SKM-1 treated with dmso at 0.1 percent for 144 hours (cell line): ENCODE data around the gene DPP10.

Source experiments
- DNase-seq: peaks from one replicate; lab custom pipeline; 2025; ENCODE audit not compliant: unreplicated experiment; lab: John Stamatoyannopoulos, UW

The DPP10 gene

GRCh38 chr2:115115135-115115534, 672.7 kb downstream of the DPP10 start:
- DNase-seq, result no peak

DNA sequence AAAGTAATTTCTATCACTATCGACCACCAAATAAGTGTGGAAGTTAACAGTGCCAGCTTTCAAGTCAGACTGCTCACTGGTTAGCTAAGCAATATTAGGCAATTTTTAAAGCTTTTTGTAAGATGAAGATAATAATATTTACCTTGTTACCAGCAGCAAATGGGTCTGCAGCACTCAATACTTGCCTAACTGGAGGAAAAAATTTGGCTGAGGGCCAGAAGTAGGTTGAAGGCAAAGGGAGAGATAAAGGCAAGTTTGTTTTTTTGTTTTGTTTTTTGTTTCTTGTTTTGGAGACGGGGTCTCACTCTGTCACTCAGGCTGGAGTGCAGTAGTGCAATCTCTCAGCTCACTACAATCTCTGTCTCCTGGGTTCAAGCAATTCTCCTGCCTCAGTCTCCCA, 675.9 kb downstream of the DPP10 start:
- DNase-seq, result no peak

- DNase-seq, result no peak
Measured at GRCh38 chr2:115119086-115119485, 676.6 kb downstream of the DPP10 start.

GRCh38 chr2:115122701-115123100, 680.3 kb downstream of the DPP10 start:
- DNase-seq, result no peak

GRCh38 chr2:115124817-115125216, 682.4 kb downstream of the DPP10 start:
- no peak for DNase-seq

DNA sequence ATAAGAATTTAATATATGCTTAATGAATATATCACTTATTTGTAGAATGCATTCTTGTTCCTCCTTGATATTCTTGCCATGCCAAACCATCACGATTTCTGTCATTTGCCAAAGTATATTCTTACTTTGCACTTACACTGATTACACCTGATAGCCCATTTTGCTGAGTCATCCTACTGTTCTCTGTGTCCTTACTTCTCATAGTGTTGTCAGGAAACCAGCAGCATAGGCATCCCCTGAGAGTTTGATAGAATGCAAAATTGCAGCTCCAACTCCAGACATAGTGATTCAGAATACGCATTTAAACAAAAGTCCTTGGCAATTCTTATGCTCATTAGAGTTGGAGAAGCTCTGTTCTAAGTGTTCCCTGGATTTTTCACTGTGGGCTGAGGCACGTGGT, 687.1 kb downstream of the DPP10 start:
- DNase-seq, result no peak

GRCh38 chr2:115160531-115161080, 718.2 kb downstream of the DPP10 start:
- DNase-seq, result peak; percentile 27

DNA sequence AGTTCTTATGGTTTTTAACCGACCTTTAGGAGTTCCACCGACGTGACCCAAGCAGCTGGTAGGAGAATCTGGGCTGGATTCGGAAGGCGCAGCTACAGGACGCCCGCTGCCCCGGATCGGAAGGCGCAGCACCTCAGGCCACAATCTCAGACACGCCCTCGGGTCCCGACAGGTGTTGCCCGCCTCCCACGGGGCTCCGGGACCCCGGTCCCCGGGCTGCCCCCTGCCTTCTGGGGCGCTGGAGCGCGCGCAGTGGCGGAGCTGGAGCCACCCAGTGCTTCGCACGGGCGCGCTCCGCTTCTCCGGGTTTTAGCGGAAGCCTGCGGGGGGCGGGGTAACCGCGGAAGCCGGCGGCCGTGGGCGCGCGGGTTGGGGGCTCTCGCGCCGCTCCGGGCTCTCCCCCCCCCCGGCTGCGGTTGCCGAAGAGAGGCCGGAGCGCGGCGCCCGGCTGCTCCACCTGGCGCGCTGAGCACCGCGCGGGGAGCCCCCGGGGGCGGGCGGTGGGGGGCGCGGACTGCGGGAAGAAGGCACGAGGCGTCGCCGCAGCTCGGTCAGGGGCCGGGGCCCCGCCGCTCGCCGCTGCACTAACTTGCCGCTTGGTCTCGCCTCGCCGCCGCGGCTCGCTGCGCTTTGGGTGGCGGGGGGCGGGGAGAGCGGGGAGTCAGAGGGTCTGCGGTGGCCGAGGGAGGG, 718.8 kb downstream of the DPP10 start:
- DNase-seq, result peak; percentile 69

- peak; percentile 32 for DNase-seq
Measured at GRCh38 chr2:115161771-115162493, 719.5 kb downstream of the DPP10 start.

DNA sequence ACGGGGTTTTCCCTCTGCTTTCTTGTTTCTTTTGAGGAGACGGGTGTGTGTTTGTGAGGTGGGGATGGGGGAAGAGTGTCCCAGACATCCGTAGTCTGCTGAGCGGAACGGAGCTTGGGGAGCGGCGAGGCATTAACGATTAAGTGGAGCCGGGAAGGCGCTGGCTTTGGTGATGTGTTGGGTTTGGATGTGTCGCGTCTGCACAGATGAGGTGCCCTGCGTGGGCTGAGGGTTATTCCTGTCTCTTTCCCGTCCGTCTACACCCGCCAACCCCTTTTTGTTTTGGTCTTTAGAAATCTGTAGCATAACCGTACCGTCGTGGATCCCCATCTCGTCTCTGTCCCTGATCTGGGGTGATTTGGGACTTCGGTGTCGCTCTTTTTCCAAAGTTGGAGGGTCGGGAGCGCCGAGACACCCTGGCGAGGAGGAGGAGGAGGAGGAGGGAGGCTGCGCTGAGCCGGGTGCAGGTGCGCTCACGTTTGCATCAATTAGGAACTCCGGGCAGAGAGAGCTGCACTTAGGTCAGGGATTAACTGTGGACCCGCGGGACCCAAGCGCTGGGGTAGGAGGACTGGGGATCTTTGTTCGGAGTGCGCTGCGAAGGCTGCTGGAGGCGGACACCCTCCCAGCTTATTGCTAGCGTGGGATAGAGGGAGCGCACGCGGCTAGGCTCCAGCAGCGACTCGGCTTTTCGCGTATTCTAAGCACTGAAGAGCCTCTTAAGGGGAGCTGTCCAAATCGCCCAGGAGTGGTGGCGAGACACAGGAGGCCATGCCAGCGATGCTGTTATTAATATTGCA, 720.3 kb downstream of the DPP10 start:
- DNase-seq, result no peak

DNA sequence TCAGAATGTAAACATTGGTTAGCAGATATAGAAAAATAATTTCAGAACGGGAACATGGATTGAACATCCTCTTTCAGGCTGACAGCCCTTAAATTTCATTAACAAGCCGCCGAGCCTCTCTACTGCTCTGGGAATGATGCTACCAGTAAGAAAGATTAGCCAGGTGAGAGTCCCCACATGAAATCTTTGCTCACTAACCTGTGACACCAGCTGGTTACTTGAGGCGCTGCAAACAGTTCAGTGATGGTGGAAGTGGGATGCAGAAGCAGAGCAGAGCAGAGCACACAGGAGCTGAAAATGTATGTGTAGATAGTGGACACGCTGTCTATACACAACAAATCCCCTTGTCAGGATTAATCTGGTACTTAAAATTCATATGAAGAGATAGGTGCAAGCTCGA, 721.1 kb downstream of the DPP10 start:
- no peak for DNase-seq

GRCh38 chr2:115165529-115166109, 723.2 kb downstream of the DPP10 start:
- peak; percentile 62 for DNase-seq

DNA sequence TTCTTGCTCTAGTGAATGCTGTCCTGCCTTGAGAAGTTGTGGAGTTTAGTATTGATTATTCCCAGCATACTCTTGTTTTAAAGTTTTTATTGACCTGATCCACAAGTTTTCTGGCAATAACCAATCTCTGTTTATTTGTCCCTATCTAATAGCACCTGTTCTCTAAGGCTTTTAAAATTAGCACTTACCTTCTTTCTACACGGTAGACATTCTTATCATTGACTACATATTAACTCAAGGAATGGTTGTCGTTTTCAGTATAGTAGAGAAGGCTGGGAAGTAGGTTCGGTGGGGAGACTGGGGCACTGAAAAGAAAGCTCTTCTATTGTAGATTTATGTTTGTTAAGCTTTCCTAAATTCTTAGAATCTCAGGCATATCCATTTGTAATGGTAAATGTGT, 726.0 kb downstream of the DPP10 start:
- no peak for DNase-seq

- no peak for DNase-seq
Measured at GRCh38 chr2:115169814-115170213, 727.4 kb downstream of the DPP10 start.

- no peak for DNase-seq
Measured at GRCh38 chr2:115171751-115172150, 729.3 kb downstream of the DPP10 start.

DNA sequence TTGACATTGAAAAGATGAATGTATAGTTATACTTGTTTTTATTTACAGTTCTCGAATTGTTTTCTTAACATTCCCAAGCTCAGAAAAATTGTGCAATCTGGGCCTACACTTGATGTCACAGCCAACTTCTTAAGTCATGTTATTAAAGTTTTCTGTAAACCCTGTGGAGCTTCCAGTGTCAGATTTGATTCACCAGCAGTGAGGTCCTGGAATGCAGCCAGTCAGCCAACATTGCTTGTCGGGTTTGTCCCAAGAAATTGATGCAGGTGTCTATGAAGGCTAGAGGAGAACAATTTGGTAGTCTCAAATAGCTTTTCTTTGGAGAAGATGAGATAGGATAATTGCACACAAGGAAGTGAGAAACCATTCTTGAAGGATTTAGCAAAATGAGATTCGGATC, 732.2 kb downstream of the DPP10 start:
- DNase-seq, result no peak

DNA sequence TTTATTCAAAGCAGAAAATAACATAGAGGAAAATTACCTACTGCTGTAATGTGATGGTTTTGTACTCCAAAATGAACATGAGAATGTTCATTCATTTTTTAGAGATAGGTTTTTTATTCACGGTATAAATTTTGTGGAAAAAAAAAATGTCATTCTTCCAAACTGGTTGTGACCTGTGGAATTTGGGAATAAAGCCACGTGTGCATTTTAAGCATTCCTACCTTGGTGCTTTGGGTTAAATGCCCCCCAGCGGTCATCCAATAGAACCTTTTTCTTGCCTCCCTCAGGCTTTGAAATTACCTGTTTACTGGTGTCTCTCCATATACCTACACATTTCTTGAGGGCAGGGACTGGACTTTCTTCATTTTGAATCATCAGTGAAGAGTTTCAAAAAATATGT, 740.7 kb downstream of the DPP10 start:
- no peak for DNase-seq

GRCh38 chr2:115190459-115190858, 748.0 kb downstream of the DPP10 start:
- no peak for DNase-seq

DNA sequence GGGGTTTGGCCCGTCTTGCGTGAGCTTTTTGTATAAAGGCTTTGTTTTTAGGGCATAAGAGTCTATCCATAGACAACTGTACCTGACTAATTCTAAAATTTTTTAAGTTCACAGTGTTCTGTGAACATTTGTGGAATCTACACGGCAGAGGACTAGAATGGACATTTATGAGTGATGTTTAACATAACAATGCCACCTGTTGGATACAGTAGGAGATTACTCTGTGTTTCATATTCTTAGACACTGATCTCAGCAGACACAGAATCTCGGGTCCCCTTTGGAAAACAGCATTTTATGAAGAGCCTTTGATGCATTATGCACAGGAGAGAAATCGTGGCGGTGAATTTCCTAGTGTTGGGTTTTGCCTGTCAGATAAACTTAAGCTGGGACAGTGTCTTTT, 752.2 kb downstream of the DPP10 start:
- DNase-seq, result no peak

GRCh38 chr2:115196587-115196986, 754.1 kb downstream of the DPP10 start:
- DNase-seq, result no peak

- no peak for DNase-seq
Measured at GRCh38 chr2:115199966-115200365, 757.5 kb downstream of the DPP10 start.
